Measurements from ENCODE around the gene EBI3.

- TF ChIP-seq POLR2AphosphoS5 (IDR thresholded peaks at IDR 0.05; ENCODE audit: low read depth, low read length) (no peak), ZFY (CRISPR knock-in tag; IDR thresholded peaks at IDR 0.05) (no peak), MXD4 (CRISPR knock-in tag; IDR thresholded peaks at IDR 0.05) (no peak), CBFB (CRISPR knock-in tag; IDR thresholded peaks at IDR 0.05) (no peak), CHCHD3 (CRISPR knock-in tag; IDR thresholded peaks at IDR 0.05) (no peak), ZNF746 (CRISPR knock-in tag; IDR thresholded peaks at IDR 0.05) (no peak), ZNF776 (CRISPR knock-in tag; IDR thresholded peaks at IDR 0.05) (no peak), NBN (conservative IDR thresholded peaks at IDR 0.05) (no peak), NCOA2 (CRISPR knock-in tag; IDR thresholded peaks at IDR 0.05) (no peak), ZNF530 (CRISPR knock-in tag; IDR thresholded peaks at IDR 0.05; ENCODE audit: low read depth) (no peak)
Measured at GRCh38 chr19:4220188-4220587, 9.1 kb upstream of the EBI3 start.
